RWPE2 (cell line): Measurements from ENCODE around the gene GRIFIN.
A peak's percentile ranks its signal among the peaks of the same experiment; 100 is the strongest.

Source experiments
- ATAC-seq: fragments of 200-7000 bp; cut with Tn5 transposase; 3 replicates; pipeline ENCODE4 v1.9.1; 2021; ENCODE audit warnings: low read depth
- DNase-seq: peaks from one replicate; pipeline ENCODE4 v3.0.0-alpha.2; 2020; ENCODE audit warnings: low spot score
- H3K27ac ChIP-seq: fragments of 450-650 bp; 2 replicates; pipeline ENCODE4 v1.5.1; 2017; ENCODE audit warnings: mild to moderate bottlenecking; ENCODE audit not compliant: poor library complexity, severe bottlenecking
- H3K27me3 ChIP-seq: fragments of 250-450 bp; sonication (Bioruptor Pico); 2 replicates; pipeline ENCODE4 v1.5.1; 2021; ENCODE audit warnings: mild to moderate bottlenecking, moderate library complexity; ENCODE audit not compliant: insufficient read depth, poor library complexity, severe bottlenecking
- H3K36me3 ChIP-seq: fragments of 250-450 bp; sonication (Bioruptor Pico); 2 replicates; pipeline ENCODE4 v1.5.1; 2020; ENCODE audit warnings: low read depth, mild to moderate bottlenecking, moderate library complexity
- H3K4me1 ChIP-seq: fragments of 250-450 bp; sonication (Bioruptor Pico); 2 replicates; pipeline ENCODE4 v1.5.1; 2021; ENCODE audit warnings: mild to moderate bottlenecking, moderate library complexity; ENCODE audit not compliant: insufficient read depth, poor library complexity, severe bottlenecking
- H3K4me3 ChIP-seq: fragments of 250-450 bp; sonication (Bioruptor Pico); 2 replicates; pipeline ENCODE4 v1.5.1; 2021; ENCODE audit warnings: mild to moderate bottlenecking, moderate library complexity; ENCODE audit not compliant: severe bottlenecking
- H3K9me3 ChIP-seq: fragments of 250-450 bp; sonication (Bioruptor Pico); 2 replicates; pipeline ENCODE4 v1.5.1; 2021; ENCODE audit warnings: mild to moderate bottlenecking, moderate library complexity; ENCODE audit not compliant: severe bottlenecking
- CTCF ChIP-seq: fragments of 450-650 bp; IDR thresholded peaks from one replicate; pipeline ENCODE4 v1.5.1; 2017; ENCODE audit warnings: mild to moderate bottlenecking, moderate library complexity; ENCODE audit not compliant: poor library complexity, severe bottlenecking

GRIFIN gene

GRCh38 chr7:2480070-2480408, 3.8 kb upstream of the GRIFIN start:
- no peak for TF ChIP-seq CTCF
- H3K27me3 ChIP-seq = no peaks in the 10 kb centered on the region
- H3K27ac ChIP-seq = no peak overlapping the region
- no peaks in the 10 kb centered on the region for H3K36me3 ChIP-seq
- ATAC-seq = no peak
- H3K4me3 ChIP-seq = no peak overlapping the region
- peaks cover 3% of the 10 kb centered on the region for H3K9me3 ChIP-seq
- no peaks in the 10 kb centered on the region for H3K4me1 ChIP-seq
- DNase-seq = peak; percentile 45

DNA sequence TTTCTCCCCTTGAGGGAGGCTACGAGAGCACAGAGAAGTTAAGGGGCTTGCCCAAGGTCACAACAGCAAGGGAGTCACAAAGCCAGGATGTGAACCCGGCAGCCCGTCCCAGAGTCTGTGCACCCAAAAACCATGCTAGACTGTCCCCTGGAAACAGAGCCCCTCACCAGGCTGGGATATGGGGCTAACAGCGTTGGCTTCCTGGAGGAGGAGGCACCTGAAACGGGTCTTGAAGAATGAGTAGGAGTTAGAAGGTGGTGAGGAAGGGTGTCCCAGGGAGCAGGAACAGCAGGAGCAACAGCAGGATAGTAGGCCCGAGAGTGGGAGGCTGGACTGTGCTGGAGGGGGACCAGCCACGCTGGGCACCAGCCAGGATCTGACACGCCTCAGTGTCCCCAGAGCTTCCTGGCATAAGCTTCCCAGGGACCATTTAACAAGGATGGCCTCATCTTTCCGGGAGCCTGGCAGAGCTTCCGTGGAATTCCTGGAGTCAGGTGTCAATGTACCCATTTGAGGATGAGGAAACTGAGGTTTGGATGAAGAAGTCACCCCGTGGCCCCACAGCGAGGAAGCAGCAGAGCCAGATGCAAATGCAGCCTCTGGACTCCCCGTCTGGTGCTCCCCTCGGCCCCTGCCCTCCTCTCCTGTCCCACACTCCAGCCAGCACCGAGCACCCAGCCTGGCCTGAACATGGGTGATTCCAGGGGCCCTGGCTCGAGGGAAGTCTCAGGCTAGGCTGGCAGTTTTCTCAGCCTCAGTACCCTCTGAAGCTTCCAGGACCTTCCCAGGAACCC, 3.3 kb upstream of the GRIFIN start:
- no peak overlapping the region for H3K4me3 ChIP-seq
- H3K4me1 ChIP-seq = no peaks in the 10 kb centered on the region
- no peak for DNase-seq
- no peak for ATAC-seq
- H3K27ac ChIP-seq = no peak overlapping the region
- H3K9me3 ChIP-seq = peaks cover 3% of the 10 kb centered on the region
- no peak for TF ChIP-seq CTCF
- H3K27me3 ChIP-seq = no peaks in the 10 kb centered on the region
- H3K36me3 ChIP-seq = no peaks in the 10 kb centered on the region

DNA sequence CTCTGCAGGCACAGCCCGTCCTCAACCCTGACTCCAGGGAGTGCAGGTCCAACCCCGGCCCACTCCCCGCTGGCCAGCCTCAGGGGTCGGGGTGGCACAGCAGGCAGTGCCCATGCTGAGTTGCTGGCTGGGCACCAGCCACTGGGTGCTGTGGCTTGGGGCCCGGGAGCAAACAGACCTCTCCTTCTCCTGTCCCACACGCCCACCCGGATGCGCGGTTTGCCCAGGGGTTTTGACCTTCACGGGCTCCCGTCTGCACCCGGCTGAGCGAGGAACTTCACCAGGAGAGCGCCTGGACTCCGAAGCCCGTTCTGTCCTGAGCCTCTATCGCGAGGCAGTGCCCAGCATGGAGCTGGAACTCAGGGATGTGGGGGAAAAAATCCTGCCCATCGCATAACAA, 2.6 kb upstream of the GRIFIN start:
- no peak overlapping the region for H3K27ac ChIP-seq

DNA sequence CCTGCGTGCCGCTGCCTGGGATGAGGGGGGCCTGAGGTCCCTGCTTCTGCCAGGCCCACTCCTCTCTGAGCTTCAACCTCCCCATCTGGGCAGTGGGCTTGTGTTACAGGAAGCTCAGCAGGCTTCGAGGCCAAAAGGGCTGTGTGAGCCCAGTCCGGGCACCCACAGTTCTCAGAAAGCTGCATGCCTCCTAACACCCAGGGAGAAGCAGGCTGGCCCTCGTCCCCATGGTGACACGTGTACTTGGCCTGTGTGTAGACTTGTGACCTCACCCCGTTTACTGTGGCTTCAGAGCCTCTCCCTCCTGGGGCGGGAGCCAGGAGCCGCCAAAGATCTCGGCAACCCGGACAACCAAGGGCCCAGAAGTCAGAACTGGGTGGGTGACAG, 2.2 kb upstream of the GRIFIN start:
- H3K27ac ChIP-seq = no peak overlapping the region
- H3K36me3 ChIP-seq = no peaks in the 10 kb centered on the region
- DNase-seq (no peak), ATAC-seq (no peak)
- no peaks in the 10 kb centered on the region for H3K27me3 ChIP-seq
- H3K4me1 ChIP-seq = no peaks in the 10 kb centered on the region
- no peak for TF ChIP-seq CTCF
- peaks cover 3% of the 10 kb centered on the region for H3K9me3 ChIP-seq
- H3K4me3 ChIP-seq = no peak overlapping the region

More for the DNA sequence above, 2.6 kb upstream of the GRIFIN start:
- TF ChIP-seq CTCF = no peak
- ATAC-seq = no peak
- Histone ChIP-seq H3K9me3 (peaks cover 3% of the 10 kb centered on the region), H3K27me3 (no peaks in the 10 kb centered on the region), H3K36me3 (no peaks in the 10 kb centered on the region), H3K4me1 (no peaks in the 10 kb centered on the region), H3K4me3 (no peak overlapping the region)
- peak; percentile 56 for DNase-seq
